Stimulated activated CD8-positive, alpha-beta memory T cell treated with anti-CD3 and anti-CD28 coated beads, Interleukin-4, amount 100 ng/mL, for 48 hours (primary cell): ENCODE data around the gene MDM2.
"Not testable (repeated sequence)": the region's sequence is repeated elsewhere in the genome, so short reads cannot be mapped to it uniquely, and the experiment has no call there.

Source experiments
- DNase-seq: peaks from one replicate; pipeline ENCODE4 v3.0.0-alpha.2; 2020

The MDM2 gene

GRCh38 chr12:68828672-68829068 lies 20.7 kb downstream of the MDM2 start:
- DNase-seq: no peak

GRCh38 chr12:68831272-68831671 lies 23.3 kb downstream of the MDM2 start:
- no peak for DNase-seq

- DNase-seq: no peak
Measured at GRCh38 chr12:68831751-68832503, 23.9 kb downstream of the MDM2 start.

GRCh38 chr12:68832504-68832867 lies 24.5 kb downstream of the MDM2 start:
- no peak for DNase-seq

GRCh38 chr12:68833508-68833907 lies 25.5 kb downstream of the MDM2 start:
- DNase-seq: no peak

- DNase-seq: no peak
Measured at GRCh38 chr12:68835333-68835908, 27.4 kb downstream of the MDM2 start.

DNA sequence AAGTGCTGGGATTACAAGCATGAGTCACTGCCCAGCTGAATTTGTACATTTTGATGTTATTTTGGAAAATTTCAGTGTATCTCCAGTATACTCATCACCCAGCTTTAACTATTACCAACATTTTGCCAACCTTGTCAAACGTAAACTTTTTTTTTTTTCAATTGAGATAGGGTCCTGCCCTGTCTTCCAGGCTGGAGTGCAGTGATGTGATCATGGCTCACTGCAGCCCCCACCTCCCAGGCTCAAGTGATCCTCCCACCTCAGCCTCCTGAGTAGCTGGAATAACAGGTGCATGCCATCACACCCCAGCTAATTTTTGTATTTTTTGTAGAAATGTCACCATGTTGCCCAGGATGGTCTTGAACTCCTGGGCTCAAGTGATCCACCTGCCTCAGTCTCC lies 29.2 kb downstream of the MDM2 start:
- no peak for DNase-seq

- no peak for DNase-seq
Measured at GRCh38 chr12:68838046-68838886, 30.3 kb downstream of the MDM2 start.

- no peak for DNase-seq
Measured at GRCh38 chr12:68839183-68840147, 31.5 kb downstream of the MDM2 start.

- DNase-seq: not testable (repeated sequence)
Measured at GRCh38 chr12:68841175-68841574, 33.2 kb downstream of the MDM2 start.

GRCh38 chr12:68841717-68842116 lies 33.7 kb downstream of the MDM2 start:
- no peak for DNase-seq

- DNase-seq: no peak
Measured at GRCh38 chr12:68842123-68842522, 34.1 kb downstream of the MDM2 start.

GRCh38 chr12:68842784-68843567 lies 35.0 kb downstream of the MDM2 start:
- DNase-seq: no peak

DNA sequence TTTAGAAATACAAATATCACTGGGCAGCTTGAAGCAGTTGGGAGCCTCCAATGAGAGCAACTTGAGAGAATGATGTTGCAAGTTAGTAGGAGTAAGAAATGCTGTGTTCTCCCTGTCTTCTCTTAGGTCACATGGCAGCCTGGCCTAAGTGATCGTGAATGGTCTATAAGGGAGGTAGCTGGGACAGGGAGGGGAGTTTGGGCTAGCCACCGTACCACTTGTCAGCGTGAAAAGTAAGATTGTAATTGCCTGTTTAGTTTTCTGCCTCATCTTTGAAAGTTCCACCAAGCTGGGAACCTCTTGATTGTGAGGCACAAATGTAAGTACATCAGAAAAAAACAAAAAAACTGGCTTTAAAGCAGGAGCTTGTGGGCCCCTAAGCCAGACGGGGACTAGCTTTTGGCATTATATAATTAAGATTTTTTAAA lies 36.4 kb downstream of the MDM2 start:
- no peak for DNase-seq

DNA sequence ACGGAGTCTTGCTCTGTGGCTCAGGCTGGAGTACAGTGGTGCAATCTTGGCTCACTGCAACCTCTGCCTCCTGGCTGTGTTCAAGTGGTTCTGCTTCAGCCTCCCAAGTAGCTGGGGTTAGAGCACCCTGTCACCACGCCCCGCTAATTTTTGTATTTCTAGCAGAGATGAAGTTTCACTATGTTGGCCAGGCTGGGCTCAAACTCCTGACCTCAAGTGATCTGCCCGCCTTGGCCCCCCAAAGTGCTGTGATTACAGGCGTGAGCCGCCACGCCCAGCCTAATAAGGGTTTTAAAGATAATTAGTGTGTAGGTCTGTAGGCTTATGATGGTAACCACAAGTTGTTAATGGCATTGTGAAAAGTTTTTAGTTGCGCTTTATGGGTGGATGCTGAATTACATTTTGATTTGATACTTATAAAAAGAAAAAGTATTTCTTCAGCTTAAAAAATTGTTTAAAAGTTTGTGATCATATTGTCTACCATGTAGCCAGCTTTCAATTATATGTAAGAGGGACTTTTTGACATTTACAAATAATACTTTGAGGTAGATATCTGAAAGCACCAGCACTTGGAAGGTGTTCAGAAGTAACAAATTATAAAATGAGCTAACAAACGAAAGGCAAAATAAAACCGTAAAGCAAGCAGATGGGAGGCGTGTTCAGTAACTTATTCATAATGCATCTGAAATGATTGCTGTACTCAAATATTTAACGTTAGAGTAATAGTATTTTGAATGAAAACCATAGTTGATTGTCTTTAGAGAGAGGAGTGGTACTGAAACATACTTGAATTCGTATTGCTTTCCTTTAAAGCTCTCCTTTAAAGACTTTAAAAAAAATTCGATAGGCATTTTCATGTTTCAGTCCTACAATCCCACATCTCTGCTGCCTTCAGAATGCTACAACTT lies 37.1 kb downstream of the MDM2 start:
- DNase-seq: no peak

GRCh38 chr12:68846811-68847210 lies 38.8 kb downstream of the MDM2 start:
- DNase-seq: no peak

DNA sequence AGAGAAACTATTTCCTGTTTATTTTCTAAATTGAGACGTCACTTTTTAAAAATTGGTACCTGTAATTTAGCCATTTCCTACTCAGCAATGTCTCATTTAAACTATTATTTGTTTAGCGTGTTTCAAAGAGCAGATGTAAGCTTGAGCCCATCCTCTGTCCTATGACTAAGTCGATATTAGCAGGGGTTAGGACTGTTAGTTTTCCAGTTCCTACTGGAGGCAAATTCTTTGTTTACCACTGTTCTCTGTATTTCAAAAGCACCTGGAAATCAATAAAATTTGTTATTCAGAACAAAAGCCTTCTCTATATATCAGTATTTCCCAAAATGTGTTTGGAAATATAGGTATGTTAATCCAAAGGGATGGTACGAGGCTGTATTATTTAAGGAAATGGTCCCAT lies 42.4 kb downstream of the MDM2 start:
- DNase-seq: no peak

DNA sequence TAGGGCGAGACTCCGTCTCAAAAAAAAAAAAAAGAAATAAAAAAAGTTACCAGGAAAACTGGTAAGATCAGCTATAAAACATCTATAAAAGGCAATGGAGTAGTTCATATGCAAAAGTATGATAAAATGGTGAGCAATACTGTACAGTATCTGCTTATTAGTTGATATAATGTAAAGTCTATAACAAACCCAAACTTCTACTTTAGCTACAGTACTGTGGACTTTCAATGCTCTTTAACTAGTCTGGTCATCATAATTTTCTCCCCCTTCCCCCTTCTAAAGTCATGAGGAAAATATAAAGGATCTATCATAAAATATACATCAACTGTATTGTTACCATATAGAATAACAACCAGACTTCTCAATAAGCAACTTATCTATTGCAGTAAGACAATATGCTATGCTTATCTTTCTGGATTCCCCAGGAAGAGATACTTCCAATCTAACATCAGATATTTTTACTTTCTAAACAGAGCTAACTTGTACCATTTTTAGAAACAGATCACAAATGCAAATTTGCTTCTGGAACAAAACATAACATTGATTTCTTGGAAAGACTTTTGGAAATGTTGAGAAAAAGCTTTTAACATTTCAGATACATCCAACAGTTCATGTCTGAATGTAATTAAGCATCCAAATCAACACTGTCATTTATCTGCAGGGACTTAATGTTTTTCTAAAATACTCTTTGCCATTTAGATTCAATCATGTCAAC lies 43.8 kb downstream of the MDM2 start:
- DNase-seq: no peak

DNA sequence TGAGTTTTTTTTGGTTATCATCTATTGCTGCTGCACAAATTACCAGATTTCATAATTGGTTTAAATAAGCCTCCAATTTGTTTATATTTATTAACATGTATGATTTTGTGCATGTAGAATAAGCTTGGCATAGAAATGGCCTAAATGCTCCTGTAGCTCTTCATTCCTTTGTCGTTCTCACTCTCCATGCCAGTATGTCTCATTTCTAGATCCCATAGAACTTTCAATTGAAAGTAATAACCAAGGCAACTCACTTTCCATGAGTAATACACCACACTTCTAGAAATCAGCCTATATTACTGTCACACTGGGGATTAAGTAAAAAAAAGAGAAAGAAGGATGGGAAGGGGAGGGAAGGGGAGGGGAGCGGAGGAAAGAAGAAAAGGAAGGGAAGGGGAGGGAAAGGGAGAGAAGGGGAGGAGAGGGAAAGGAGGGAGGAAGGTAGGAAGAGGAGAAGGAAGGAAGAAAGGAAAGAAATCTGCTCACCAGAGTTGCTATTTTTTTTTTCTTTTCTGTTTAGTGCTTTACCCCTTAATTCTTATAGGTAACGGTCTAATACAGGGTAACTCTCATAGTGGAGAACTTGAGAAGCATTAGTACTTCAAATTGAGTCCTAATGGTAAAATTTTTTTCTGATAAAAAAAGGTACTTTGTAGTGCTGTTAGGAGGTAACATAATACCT lies 45.6 kb downstream of the MDM2 start:
- DNase-seq: no peak

DNA sequence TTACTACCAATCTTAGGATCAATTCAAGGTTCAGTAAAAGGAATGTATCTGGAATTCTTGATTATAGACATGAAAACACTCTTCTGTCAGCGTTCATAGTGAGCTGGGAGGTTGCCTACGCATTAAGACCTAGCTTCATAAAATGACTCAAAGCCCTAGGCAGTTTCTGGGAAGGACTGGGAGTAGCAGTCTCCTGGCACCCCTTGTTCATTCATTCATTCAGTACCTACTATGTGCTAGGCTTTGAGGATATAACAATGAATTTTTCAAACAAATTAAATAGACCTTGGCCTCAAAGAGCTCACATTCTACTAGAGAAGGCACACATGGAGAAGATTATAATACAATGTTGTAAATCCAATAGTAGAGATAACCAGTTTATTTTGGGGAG lies 46.1 kb downstream of the MDM2 start:
- DNase-seq: no peak
